ENCODE results near the gene RXFP1. TPM values are rescaled to one million over a fixed set of nuclear protein-coding genes. Genes with fewer than 3 reads are reported as not detected.

RXFP1 gene
- total RNA-seq (2022; extraction: Qiagen RNA extraction): not detected in 5 replicates

GRCh38 chr4:158521484-158522088, at the start of gene RXFP1:
Gene RXFP1 (plus strand): TSS chr4:158521882. CDS start chr4:158521977, 95 bp downstream.

GRCh38 chr4:158671665-158671914, 149.9 kb downstream of the RXFP1 start, which contains the start of gene C4orf46:
Gene C4orf46 (minus strand): TSS chr4:158671887. CDS start chr4:158671801, 86 bp downstream.

GRCh38 chr4:158671915-158672806, 150.5 kb downstream of the RXFP1 start, which contains the start of gene ETFDH:
Gene ETFDH (plus strand): TSS chr4:158672296. CDS start chr4:158672457, 161 bp downstream.

Other genes with a start within 250 kb of the RXFP1 start
- gene C4orf46, start 150.0 kb downstream of the RXFP1 start, total RNA-seq (2022; extraction: Qiagen RNA extraction): 6.5 to 9.3 TPM (median 8.3 TPM) in 5 replicates
- 4.9 to 5.2 TPM (median 5.0 TPM) in 5 replicates for gene ETFDH, start 150.4 kb downstream of the RXFP1 start, total RNA-seq (2022; extraction: Qiagen RNA extraction)
- gene PPID, start 201.5 kb downstream of the RXFP1 start, total RNA-seq (2022; extraction: Qiagen RNA extraction): 34.8 to 43.3 TPM (median 37.4 TPM) in 5 replicates
- 3.6 to 5.6 TPM (median 4.2 TPM) in 5 replicates for gene FNIP2, start 247.1 kb downstream of the RXFP1 start, total RNA-seq (2022; extraction: Qiagen RNA extraction)